Left lung (tissue), 10 donors: ENCODE measurements around the gene P2RY6. TPM values are rescaled to one million over a fixed set of nuclear protein-coding genes. Genes with fewer than 3 reads are reported as not detected.

Experiments
- ATAC-seq: fragments of 200-7000 bp; cut with Tn5 transposase; one replicate; pipeline ENCODE4 v1.9.1; 2020; ENCODE audit warnings: moderate library complexity
- DNase-seq, 4 donors: peaks; one replicate each; pipeline ENCODE4 v3.0.0-alpha.2; 2013 to 2020
- H3K27ac ChIP-seq, 2 donors: fragments of 200-600 bp; sonication (generic) in 1 of 2; one replicate each; pipeline versions ENCODE4 v1.5.0 to v1.8.0; 2020 to 2021
- H3K27me3 ChIP-seq, 2 donors: fragments of 200-600 bp; sonication (generic) in 1 of 2; one replicate each; pipeline versions ENCODE4 v1.5.0 to v1.8.0; 2020 to 2021
- H3K36me3 ChIP-seq, 2 donors: fragments of 200-600 bp; sonication (generic) in 1 of 2; one replicate each; pipeline versions ENCODE4 v1.5.0 to v1.8.0; 2020 to 2021
- H3K4me1 ChIP-seq, 2 donors: fragments of 200-600 bp; one replicate each; pipeline ENCODE4 v1.8.0; 2021
- H3K4me3 ChIP-seq, 2 donors: fragments of 200-600 bp; sonication (generic) in 1 of 2; one replicate each; pipeline versions ENCODE4 v1.5.0 to v1.8.0; 2020 to 2021; ENCODE audit warnings: mild to moderate bottlenecking in 1 of 2
- H3K9me3 ChIP-seq, 2 donors: fragments of 200-600 bp; sonication (generic) in 1 of 2; one replicate each; pipeline versions ENCODE4 v1.5.0 to v1.8.0; 2020 to 2021
- intact Hi-C, 2 donors: fragments of 100-400 bp; cut with DNase I; formaldehyde crosslinking; loops; one replicate each; pipeline versions ENCODE4 v1.11.2 to v1.14.2; 2022
- polyA plus RNA-seq, 6 donors: library from polyadenylated mRNA; unstranded; fragments of 120-200 nt; gene quantifications; one replicate each; pipeline ENCODE4 v1.2.1, GENCODE V29; 2013; ENCODE audit not compliant: insufficient read length in 6 of 6
- total RNA-seq, 2 donors: library from RNA; stranded (reverse); fragmentation: NEBNext Ultra II Directional; extraction: Animal tissue kit (Norgen Biotek cat#: 25700); gene quantifications; one replicate each; pipeline ENCODE4 v1.2.1, GENCODE V29; 2021
- TF ChIP-seq, protein P1 (sequence below), 2 donors: fragments of 200-600 bp; sonication (generic) in 1 of 2; IDR thresholded peaks; one replicate each; pipeline versions ENCODE4 v1.5.0 to v1.8.0; 2021; ENCODE audit warnings: antibody characterized with exemption in 2 of 2
- donor health status: DM: no; HTN: yes; CAD: no.
- donor health status: DM: no; HTN: no; CAD: no.

P2RY6 gene
- total and polyA plus RNA-seq, 8 donors = 0.87 to 4.8 (median 1.9) TPM

DNA sequence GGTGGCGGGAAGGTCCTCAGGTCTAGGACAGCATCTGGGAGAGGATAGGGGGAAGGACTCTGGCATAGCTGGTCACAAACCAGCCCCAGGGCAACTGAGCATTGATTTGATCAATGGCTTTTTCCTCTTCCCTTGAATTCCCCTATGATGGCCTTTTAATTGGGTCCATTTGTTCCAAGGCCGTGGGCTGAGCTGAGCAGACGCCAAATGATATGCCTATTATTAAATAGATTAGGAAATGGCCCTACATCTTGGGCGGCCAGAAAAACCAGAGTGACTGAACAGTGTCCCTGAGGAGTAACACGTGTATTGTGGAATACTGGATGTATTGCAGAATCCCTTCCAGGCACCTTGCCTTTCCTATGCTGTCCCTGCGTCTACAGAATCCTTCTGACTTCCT lies 26.7 kb upstream of the P2RY6 start:
- no peaks in the 10 kb centered on the region for H3K36me3 ChIP-seq
- TF ChIP-seq, protein P1, sequence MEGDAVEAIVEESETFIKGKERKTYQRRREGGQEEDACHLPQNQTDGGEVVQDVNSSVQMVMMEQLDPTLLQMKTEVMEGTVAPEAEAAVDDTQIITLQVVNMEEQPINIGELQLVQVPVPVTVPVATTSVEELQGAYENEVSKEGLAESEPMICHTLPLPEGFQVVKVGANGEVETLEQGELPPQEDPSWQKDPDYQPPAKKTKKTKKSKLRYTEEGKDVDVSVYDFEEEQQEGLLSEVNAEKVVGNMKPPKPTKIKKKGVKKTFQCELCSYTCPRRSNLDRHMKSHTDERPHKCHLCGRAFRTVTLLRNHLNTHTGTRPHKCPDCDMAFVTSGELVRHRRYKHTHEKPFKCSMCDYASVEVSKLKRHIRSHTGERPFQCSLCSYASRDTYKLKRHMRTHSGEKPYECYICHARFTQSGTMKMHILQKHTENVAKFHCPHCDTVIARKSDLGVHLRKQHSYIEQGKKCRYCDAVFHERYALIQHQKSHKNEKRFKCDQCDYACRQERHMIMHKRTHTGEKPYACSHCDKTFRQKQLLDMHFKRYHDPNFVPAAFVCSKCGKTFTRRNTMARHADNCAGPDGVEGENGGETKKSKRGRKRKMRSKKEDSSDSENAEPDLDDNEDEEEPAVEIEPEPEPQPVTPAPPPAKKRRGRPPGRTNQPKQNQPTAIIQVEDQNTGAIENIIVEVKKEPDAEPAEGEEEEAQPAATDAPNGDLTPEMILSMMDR (IDR thresholded peaks at IDR 0.05) = no peak
- DNase-seq (peak in 1 of 4 donors; percentile 4), ATAC-seq (no peak)
- peaks cover 0 to 11% of the 10 kb centered on the region in 2 donors for H3K4me1 ChIP-seq
- intact Hi-C loops = no loop called here
- H3K4me3 ChIP-seq = no peak overlapping the region
- no peaks in the 10 kb centered on the region for H3K9me3 ChIP-seq
- no peak overlapping the region for H3K27ac ChIP-seq
- no peaks in the 10 kb centered on the region for H3K27me3 ChIP-seq

DNA sequence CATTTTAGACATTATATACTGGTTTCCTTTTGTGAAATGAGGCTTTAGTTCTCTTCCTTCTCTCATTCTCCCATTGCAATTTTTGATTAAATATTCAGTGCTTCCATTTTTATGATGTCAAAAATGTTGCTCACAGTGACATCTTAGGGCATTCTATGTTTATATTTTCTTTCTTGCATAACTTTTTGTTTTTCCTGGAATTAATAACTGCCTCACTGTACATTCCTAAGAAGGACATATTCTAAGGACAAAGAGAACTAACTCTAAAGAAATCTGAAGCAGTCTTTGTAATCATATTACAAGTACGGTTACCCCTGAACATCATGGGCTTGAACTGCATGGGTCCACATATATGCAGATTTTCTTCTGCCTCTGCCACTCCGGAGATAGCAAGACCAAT lies 25.8 kb upstream of the P2RY6 start:
- intact Hi-C loops = no loop called here
- Histone ChIP-seq H3K27me3 (no peaks in the 10 kb centered on the region), H3K27ac (no peak overlapping the region), H3K4me1 (peaks cover 0 to 5% of the 10 kb centered on the region in 2 donors), H3K36me3 (no peaks in the 10 kb centered on the region), H3K4me3 (no peak overlapping the region), H3K9me3 (no peaks in the 10 kb centered on the region)
- ATAC-seq (no peak), DNase-seq (no peak)
- TF ChIP-seq, protein P1 (IDR thresholded peaks at IDR 0.05) = no peak

DNA sequence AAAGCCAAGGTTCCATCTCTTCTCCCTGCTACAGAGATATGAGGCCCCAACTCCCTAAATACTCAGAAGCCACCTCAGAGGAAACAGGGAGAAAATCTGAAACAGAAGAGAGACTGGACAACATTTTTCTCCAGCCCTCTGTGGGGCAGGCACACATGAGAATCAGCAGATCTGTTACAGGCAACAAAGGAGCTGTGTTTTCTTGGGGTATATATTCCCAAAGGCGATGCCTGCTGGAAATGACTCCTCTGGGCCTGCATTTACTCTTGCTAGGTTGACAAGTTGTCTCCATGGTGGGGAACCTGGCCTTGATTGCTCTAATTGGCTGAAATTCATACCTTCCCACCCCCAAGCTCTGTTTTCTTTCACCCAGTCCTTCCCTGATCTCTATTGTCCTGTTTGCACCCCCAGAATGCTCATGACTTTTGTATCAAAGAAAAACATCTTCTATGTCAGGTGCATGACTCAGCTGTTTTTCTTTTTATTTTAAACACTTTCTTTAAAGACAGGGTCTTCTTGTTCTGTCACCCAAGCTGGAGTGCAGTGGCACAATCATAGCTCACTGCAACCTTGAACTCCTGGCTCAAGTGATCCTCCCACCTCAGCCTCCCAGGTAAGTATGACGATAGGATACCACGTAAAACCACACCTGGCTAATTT lies 23.5 kb upstream of the P2RY6 start:
- ATAC-seq (no peak), DNase-seq (peak in 1 of 4 donors; percentile 18)
- Histone ChIP-seq H3K4me3 (no peak overlapping the region), H3K27me3 (no peaks in the 10 kb centered on the region), H3K9me3 (no peaks in the 10 kb centered on the region), H3K4me1 (no peaks in the 10 kb centered on the region), H3K27ac (no peak overlapping the region), H3K36me3 (no peaks in the 10 kb centered on the region)
- intact Hi-C loops = no loop called here
- TF ChIP-seq, protein P1 (IDR thresholded peaks at IDR 0.05) = no peak

DNA sequence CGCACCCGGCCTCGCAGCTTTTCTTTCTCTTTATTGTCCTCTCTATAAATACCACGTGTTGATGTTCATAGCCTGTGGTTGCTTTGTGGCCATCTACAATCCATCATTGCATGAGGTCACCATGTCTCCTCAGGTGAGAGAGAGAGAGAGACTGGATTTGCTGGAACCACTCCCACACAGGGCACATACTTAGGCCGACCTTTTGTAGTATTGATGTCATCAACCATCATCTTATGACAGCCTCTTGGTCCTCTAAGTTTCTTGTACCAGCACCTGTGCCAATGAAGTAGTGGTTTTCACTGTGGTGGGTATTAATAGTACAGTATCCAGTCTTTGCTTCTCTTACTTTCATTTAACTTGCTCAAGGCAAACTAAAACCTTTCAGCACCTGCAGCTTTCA lies 22.8 kb upstream of the P2RY6 start:
- H3K27me3 ChIP-seq = no peaks in the 10 kb centered on the region
- no peaks in the 10 kb centered on the region for H3K36me3 ChIP-seq
- H3K4me3 ChIP-seq = no peak overlapping the region
- H3K9me3 ChIP-seq = no peaks in the 10 kb centered on the region
- no peak overlapping the region for H3K27ac ChIP-seq
- TF ChIP-seq, protein P1 (IDR thresholded peaks at IDR 0.05) = no peak
- DNase-seq (no peak), ATAC-seq (peak; percentile 29)
- intact Hi-C loops = no loop called here
- H3K4me1 ChIP-seq = no peaks in the 10 kb centered on the region

DNA sequence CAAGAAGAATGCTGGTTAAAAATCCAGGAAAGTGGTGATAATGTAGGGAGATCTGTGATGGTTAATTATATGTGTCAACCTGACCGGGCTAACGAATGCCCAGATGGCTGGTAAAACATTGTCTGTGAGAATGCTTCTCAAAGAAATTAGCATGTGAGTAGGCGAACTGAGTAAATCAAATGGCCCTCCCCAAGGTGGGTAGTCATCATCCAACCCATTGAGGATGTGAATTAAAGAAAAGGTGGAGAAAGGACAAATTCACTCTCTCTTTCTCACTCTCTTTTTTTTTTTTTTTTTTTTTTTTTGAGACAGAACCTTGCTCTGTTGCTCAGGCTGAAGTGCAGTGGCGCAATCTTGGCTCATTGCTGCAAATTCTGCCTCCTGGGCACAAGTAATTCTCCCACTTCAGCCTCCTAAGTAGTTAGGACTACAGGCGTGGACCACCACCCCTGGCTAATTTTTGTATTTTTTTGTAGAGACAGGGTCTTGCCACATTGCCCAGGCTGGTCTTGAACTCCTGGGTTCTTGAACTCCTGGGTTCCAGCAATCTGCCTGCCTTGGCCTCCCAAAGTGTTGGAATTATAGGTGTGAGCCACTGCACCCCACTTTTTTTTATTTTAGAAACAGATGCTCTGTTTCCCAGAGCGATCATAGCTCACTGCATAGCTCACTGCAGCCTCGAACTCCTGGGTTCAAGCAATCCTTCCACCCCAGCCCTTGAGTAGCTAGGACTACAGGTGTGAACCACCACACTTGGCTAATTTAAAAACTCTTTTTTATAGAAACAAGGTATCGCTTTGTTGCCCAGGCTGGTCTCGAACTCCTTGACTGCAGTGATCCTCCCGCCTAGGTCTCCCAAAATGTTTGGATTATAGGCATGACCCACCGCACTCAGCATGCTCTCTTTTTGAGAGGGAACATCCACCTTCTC lies 22.0 kb upstream of the P2RY6 start:
- Histone ChIP-seq H3K4me3 (no peak overlapping the region), H3K36me3 (no peaks in the 10 kb centered on the region), H3K27ac (peak overlapping the region in 1 of 2 donors; percentile 5), H3K27me3 (no peaks in the 10 kb centered on the region), H3K9me3 (no peaks in the 10 kb centered on the region), H3K4me1 (no peaks in the 10 kb centered on the region)
- DNase-seq (no peak), ATAC-seq (peak; percentile 37)
- intact Hi-C loops = no loop called here
- TF ChIP-seq, protein P1 (IDR thresholded peaks at IDR 0.05) = no peak
